Fibroblast of lung (primary cell): ENCODE data around the gene CCDC8.

Source experiments
- CTCF ChIP-seq, 2 donors: IDR thresholded peaks in 1 of 2; conservative IDR thresholded peaks in 1 of 2; 1 replicate in 1 of 2; 2 replicates in 1 of 2; pipeline ENCODE4 v1.5.1; 2011 to 2012; ENCODE audit warnings: low read length in 2 of 2, control low read depth in 1 of 2, inconsistent platforms in 1 of 2, low read depth in 1 of 2, mild to moderate bottlenecking in 1 of 2
- EZH2 ChIP-seq: IDR thresholded peaks from 2 replicates; pipeline ENCODE4 v1.5.1; 2012; ENCODE audit warnings: low read length, control low read depth, mild to moderate bottlenecking; ENCODE audit errors: missing control alignments

DNA sequence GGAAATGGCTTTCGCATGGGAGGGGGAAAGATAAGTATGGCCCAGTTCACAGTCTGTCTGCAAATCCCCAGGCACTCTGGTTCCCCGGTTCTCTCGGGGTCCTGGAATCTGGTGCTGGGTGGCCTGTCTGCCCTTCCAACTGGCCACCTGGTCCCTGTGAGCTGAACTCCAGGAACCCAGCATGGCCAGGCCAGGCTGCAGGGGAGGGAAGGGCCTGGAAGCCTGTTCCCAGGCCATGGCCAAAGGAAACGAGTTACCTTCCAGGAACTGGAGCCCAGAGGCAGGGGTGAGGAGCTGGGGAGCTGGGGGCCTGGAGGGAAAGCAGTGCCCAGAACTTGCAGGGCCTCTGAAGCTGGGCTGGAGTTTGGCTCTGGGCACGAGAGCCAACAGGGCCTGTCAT lies 34.5 kb upstream of the CCDC8 start:
- TF ChIP-seq CTCF (conservative IDR thresholded peaks at IDR 0.05 in 1 of 2, IDR thresholded peaks at IDR 0.05 in 1 of 2; ENCODE audit: low read depth in 1 of 2, low read length in 2 of 2) = no peak
- no peak for TF ChIP-seq EZH2
